Transverse colon (tissue), 4 donors: ENCODE data around the gene PRLR.

ENCODE experiments used
- CTCF ChIP-seq, 5 experiments: fragments of 200-600 bp in 3 of 5; fragments of 450-650 bp in 2 of 5; sonication (generic) in 3 of 5; IDR thresholded peaks; 1 replicate in 2 of 5; 2 replicates in 3 of 5; pipeline ENCODE4 v1.5.1; 2016 to 2017; ENCODE audit warnings: antibody characterized with exemption in 5 of 5, inconsistent platforms in 3 of 5, mild to moderate bottlenecking in 2 of 5, moderate library complexity in 1 of 5
- EP300 ChIP-seq: sonication (generic); formaldehyde crosslinking; IDR thresholded peaks from one replicate; pipeline ENCODE4 v1.6.1; 2017; ENCODE audit warnings: antibody characterized with exemption, low read depth
- POLR2A ChIP-seq: fragments of 450-650 bp; IDR thresholded peaks from one replicate; pipeline ENCODE4 v1.6.1; 2016; ENCODE audit warnings: antibody characterized with exemption, mild to moderate bottlenecking, moderate library complexity
- POLR2AphosphoS5 ChIP-seq, 3 donors: sonication (generic); formaldehyde crosslinking; IDR thresholded peaks; one replicate each; pipeline ENCODE4 v1.6.1; 2016; ENCODE audit warnings: antibody characterized with exemption in 3 of 3

DNA sequence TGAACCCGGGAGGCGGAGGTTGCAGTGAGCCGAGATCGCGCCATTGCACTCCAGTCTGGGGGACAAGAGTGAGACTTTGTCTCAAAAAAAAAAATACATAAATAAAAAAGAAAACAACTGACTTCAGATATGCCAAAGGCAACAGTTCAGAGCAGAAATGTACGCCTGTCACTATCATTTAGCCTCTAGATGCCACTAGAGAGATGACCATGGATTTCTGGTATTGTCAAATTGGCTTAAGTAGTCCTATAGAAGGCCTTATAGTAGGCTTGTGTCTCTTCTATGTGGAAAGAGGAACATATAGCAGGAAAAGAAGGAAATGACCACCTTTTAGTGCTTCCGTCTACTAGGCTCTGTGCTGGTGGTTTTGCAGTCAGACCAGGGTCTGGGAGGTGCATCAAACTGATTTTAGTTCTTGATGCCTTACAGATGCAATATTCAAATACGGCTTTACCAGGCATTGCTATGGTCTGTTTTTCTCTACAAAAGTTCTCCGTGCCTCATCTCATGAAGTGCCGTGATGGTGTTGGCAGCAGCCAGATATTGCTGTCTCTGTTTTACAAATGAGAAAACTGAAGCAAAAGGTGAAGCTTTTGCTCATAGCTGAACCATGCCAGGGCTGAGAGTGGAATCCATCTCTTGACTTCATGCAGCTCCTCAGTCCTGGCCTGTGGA lies 199.7 kb downstream of the PRLR start:
- TF ChIP-seq POLR2A (no peak), CTCF (IDR thresholded peaks at IDR 0.05) (no peak), POLR2AphosphoS5 (IDR thresholded peaks at IDR 0.05) (no peak), EP300 (no peak)
